Activated CD4-positive, alpha-beta T cell treated with anti-CD3 and anti-CD28 coated beads, Interleukin-2, Interleukin-4, amounts not matched to agents 100 ng/mL and 50 ng/mL, durations not matched to agents 16 hours and 8 hours (primary cell): Measurements from ENCODE around the gene ATP2B2.
"Not testable (repeated sequence)": the region's sequence is repeated elsewhere in the genome, so short reads cannot be mapped to it uniquely, and the experiment has no call there.

Experiments
- DNase-seq: peaks from one replicate; pipeline ENCODE4 v3.0.0-alpha.2; 2020; ENCODE audit warnings: low spot score

ATP2B2 gene

DNA sequence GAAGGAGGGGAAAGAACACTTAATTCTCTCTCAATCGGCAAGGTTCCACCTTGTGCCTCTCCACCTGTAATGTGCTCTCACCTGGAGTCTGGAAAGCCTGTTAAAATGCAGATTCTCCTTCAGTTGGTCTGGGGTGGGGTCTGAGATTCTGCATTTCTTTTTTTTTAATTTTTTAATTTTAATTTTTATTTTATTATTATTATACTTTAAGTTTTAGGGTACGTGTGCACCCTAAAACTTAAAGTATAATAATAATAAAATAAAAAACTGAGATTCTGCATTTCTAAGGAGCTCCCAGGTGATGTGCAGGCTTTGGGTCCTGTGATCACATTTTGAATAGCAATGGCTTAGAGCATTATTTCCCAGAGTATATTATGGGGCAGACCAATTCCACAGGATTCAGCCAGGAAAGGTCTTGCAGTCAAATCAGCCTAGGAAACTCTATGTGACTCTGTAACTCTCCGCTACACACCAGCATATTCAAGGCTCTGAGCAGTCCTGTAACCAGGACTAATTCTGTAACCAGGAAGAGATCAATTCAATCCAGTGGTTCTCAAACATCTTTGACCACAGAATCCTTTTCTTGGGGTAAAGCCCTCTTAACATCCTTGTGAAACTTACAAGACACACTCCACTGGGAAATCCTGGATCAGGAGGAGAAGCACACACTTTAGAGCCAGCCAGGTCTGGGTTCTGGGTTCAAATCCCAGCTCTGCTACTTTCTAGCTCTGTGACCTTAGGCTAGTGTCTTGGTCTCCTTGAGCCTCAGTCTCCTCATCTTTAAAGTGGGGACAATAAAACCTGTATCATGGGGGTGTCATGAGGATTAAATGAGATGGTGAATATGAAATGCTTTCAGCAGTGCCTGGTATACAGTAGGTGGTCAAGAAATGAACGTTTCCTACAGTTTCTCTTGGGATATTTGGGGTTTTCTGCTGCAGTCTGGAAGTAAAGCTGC is 122.2 kb downstream of the ATP2B2 start:
- DNase-seq: no peak

DNA sequence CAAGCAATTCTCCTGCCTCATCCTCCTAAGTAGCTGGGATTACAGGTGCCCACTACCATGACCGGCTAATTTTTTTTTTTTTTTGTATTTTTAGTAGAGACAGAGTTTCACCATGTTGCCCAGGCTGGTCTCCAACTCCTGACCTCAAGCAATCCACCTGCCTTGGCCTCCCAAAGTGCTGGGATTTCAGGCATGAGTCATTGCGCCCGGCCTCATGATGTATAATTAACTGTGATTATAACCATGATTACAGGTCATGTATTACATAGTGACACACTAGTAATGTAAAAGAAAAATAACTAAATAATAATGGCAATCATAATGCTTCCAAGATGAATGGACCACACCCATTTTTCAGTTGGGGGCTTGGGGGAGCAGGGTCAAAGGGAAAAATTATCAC is 122.9 kb downstream of the ATP2B2 start:
- DNase-seq: not testable (repeated sequence)

DNA sequence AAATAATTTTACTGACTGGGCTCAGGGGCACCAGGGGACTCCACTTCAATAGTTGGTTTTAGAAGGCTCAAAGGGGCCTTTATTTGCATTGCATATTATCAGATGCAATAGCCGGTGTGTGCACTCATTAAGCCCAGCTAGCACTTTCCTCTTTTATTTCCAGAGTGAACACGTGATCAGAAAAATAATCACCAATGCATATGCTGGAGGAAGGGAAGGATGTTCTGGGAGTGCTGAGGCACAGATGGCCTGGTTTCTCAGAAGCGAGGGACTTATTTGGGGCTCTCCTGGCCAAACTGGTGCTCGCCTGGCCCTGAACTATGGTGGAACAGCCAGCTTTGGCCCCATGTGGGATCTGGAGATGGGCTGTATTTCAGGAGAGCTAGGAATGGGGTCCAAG is 124.0 kb downstream of the ATP2B2 start:
- DNase-seq: no peak

DNA sequence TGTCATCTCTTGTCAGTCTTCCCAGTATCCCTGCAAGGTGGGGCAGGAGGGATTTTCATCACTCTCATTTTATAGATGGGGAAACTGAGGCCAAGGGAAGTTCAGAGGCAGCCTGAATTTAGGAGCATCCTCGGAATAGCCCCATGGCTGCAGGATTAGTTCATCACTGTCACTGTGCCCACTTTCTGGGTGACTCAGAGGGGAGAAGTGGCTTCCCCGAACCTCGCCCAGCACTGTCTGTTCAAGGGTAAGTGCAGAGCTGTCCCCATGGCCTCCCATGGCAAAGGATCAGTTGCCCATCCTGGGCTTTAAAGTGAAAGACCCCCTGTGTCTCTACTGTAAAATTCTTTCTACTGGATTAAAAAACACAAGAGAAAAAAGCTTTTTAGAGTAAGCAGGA is 124.5 kb downstream of the ATP2B2 start:
- no peak for DNase-seq

DNA sequence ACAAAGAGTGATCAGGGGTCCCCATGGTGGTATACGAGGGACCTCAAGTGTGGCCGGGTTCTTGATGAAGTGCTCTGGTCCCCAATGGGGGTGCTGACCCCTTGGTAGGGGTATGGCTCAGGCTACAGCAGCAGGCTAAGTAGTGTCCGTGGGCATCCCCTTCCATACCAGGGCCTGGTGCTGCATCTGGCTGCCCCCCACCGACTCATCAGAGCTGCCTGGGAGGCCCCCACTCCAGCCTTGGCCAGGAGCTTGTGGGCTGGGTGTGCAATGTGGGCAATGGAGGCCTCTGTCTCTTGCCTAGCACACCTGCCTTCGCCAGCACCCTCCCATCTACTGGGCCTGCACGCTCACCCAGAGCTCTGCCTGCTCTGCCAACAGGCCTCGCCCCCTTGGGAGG is 125.4 kb downstream of the ATP2B2 start:
- DNase-seq: no peak

DNA sequence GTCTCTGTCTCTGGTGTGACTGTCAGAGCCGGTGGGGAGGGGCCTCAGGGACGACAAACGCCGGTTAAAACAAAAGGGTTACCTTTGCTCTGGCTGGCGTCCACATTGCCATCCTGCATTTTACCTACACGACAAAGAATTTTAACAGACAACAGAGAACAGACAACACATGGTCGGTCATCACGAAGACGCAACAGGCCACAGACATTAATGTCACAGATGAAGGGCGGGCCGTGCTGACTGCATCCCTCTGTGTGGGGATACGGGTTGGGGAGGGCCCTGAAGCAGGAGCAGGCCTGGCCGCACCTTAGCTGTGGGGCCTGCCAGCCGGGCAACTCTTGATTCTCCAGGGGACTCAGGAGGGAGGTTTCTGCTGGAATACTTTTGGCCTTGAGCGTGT is 126.2 kb downstream of the ATP2B2 start:
- no peak for DNase-seq

DNA sequence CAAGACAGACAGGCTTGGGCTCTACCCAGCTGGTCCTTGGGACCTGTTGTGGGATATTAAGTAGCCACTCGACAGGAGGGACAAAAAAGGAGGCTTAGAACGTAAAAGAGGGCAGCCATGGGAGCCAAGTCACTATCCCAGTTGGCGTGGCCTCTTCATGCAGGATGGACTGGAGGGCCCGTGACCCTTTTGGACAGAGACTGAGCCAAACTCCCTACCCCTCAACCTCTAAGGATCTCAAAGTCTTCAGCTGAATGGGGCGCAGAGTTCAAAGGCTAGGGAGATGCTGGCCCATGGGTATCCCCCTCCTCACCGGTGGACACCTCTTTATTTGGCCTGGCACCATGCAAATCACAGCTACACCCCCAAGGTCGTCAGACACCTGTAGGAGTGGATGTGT is 126.6 kb downstream of the ATP2B2 start:
- no peak for DNase-seq

DNA sequence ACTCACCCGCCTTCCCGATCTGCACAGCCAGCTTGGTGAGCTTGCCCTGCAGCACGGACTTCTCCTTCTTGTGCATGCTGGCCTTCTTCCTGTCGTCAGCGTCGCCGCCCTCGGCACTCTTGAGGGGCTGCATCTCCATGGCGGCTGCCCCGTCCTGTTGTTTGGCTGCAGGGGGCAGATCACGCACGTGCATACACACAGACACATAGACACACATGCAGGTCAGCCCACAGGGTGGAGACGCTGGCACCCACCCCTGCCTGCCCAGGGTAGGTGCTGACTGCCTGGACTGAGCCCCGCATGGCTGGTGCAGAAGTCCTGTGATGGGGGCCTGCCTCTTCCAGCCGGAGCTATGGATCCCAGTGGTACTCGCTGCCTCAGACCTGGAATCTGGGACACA is 127.1 kb downstream of the ATP2B2 start:
- DNase-seq: no peak

DNA sequence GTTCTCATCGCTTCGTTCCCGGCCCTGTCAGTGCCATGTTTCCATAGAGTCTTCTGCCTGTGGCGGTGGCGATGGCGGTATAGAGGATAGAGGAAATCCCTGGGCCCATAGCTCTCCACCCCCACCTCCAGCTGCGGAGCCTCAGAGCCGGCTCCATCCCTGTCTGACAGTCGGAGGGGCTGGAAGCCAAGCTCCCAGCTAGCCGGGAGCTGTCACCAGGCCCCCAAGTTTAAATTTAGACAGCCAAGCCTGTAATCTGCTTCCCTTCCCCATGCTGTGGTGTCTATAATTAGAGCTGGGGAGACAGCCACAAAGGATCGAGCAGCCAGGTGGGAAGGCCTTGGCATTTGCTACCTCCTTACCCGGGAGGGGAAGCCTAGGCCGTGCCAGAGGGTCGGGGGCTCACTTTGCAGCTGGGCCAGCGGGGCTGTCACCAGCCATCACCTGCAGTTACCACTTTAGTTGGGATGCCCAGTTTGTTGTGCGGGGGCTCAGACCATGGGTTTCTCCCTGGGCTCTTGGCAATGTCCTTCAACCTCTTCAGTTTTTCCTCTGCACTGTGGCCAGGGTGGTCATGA is 128.1 kb downstream of the ATP2B2 start:
- no peak for DNase-seq

DNA sequence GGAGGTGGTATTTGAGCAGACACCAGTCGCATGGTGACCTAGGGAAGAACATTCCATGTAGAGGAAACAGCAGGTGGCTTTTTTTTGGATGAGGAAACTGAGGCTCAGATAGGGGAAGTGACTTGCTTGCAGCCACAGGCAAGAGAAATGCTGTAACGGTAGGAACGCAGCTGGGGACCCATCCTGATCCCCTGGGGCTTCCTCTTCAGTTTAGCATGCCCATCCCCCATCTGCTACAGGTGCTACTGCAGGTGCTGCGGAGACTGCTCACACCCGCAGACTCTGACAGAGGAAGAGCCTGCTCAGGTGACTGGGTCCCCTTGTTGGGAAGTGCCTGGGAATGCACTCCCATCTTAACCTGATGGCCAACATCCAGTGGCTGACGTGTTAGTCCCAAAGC is 129.0 kb downstream of the ATP2B2 start:
- no peak for DNase-seq

DNA sequence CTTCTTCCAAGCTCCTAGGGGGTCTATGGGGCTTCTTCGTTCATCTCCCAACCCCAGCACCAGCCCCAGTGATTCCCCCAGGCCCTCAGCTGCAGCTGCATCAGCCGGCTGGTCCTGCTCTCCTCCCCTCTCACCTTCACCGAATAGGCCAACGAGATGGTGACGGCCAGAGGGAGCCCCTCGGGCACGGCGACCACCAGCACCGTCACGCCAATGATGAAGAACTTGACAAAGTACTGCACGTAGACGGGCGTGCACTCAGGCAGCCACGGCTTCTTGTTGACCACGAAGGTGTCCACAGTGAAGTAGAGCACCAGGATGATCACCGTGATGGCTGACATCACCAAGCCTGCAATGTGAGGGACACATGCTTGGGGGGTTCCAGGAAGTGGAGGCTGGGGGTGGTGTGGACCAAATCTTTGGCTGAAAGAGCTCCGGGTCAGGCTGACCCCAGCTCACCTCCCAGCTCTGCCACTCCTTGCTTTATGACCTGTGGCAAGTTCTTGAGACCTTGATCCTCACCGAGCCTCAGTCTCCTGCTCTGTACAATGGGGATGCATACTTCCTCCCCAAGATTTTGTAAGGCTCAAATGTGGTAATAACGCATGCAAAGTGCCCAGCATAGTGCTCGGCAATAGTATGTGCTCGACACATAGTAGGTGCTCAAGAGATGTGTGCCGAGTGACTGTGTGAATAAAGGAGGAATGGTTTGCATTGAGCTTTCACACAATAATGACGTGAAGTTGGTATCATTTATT is 129.9 kb downstream of the ATP2B2 start:
- no peak for DNase-seq

DNA sequence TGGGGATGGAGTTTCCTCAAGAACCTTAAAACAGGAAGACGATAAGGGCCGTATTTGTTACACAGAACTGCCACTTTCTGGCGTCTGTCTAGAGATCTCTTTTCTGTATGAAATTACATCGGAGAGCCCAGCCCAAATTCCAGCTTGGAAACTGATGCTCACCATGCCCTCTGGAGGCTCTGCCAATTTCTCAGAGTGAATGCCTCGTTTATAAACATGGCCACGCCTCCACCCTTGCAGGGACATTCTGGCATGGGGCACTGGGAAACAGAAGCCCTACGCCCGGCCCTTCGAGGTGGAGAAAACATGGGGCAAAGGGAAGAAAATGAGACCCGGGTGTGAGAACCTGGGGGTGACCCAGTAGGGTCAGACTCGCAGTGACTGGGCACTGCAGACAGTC is 131.1 kb downstream of the ATP2B2 start:
- no peak for DNase-seq

DNA sequence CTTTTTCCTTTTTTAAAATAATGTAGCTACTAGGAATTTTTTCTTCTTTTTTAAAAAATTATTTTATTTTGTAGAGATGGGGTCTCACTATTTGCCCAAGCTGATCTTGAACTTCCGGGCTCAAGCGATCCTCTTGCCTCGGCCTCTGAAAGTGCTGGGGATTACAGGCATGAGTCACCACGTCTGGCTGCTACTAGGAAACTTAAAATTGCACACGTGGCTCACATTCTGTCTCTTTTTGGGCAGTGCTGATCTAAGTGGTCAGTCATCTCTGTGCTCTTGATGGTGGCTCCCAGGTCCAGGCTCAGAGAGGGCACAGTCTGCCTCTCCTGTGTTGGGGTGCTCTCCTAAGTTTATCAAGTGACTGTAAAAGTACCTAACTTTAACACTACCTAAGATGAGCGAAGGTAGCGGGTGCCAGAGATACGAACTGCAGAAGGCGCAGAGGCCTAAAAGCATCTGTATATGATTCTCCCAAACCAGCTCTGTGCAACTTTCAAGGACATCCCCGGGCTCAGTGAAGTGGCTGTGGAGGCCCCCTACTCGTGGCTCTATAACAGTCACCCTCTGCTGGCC is 131.6 kb downstream of the ATP2B2 start:
- DNase-seq: no peak

DNA sequence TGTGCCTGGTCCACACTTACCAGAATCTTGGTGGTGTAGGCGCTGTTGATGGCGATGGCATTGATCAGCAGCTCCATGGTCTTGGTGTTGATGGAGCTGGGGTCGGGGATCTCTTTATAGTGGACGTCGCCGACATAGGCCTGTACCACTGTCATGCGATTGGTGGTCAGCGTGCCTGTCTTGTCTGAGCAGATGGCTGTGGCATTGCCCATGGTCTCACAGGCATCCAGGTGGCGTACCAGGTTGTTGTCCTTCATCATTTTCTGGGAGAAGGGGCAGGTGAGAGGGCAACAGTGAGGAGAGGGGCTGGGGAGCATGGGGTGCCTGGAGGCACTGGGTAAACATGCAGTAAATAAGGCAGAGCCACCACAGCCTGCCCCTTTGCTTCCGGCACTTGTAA is 133.6 kb downstream of the ATP2B2 start:
- DNase-seq: no peak

DNA sequence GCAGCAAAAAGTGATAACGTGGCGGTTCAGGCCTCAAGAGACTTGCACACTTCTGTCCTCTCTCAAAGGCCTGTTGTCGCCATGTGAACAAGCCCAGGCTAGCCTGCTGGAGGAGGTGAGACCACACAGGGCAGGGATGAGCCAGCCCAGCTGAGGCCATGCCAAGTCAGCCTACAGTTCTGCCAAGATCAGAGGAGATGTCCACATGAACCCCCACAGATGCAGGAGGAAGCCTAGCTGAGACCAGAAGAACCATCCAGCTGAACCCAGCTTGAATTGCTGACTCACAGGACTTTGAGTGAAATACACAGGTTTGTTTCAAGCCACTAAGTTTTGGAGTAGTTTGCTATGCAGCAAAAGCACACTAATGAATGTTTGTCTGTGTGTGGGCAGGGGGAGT is 134.2 kb downstream of the ATP2B2 start:
- no peak for DNase-seq

DNA sequence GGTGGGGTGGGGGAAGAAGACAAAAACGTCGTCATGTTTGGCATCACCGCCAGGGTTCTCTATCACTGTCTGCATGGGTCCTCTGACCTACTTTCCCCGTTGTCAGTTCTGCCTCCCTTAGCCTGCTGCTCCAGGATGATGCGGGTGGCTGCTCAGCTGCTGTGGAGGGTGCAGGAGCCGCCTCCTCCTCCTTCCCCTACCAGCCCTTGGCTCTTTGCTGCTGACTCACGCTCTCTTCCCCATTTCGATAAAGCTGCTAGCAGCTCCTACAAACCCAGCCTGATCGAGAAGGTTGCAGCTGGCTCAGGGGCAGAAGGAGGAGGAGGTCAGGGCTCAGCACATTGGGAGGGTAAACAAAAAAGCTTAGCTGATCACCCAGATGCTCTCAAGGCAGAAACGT is 135.0 kb downstream of the ATP2B2 start:
- no peak for DNase-seq

DNA sequence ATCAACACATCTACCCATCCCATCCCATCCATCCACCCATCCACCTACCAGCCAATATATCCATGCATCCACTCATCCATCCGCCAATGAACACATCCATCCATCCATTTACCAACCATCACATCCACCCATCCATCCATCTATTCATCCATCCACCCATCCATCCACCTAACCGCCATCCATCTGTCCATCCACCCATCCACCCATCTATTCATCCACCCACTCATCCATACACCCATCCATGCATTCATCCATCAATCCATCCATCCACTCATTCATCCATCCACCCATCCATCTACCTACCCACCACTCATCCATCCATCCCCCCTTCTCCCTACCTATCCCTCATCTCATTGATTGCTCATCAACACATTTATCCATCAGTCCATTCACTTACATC is 136.9 kb downstream of the ATP2B2 start:
- DNase-seq: no peak

DNA sequence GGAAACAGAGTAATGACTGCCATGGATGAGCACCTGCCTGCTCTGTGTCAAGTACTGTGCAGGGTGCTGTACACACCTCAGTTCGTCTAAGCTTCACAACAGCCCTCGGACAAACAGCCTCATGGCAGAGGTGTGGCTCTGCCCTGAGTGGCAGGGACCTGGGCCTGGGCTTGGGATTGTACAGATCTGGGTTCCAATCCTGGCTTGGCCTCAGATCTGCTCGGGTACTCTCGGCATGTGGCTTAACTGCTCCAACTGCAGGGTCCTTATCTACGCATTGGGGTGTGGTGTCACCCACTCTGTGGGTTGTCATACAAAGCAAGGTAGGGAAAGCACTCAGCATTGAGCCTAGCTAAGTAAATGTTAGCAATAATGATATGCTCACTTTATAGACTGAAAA is 137.9 kb downstream of the ATP2B2 start:
- no peak for DNase-seq

DNA sequence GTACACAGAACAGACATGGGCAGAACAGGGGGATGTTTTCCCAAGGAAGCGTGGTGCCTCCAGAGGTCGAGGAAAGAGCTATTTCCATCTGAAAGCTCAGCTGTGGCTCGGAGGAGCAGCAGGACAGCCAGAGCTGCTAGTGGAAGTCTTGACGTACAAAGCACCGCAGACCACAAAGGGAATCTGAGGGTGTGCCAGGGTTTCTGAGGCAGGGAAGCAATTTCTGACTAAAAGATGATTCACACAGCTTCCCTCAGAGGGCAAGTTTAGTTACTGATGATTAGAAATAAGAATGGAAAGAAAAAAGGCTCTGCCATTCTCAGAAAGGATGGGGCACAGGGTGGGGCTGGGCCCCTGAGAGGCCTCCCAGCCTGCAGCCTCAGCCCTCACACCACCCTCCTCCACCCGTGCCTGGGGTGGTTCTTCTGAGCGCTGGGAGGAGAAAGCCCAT is 138.7 kb downstream of the ATP2B2 start:
- peak; percentile 75 for DNase-seq

DNA sequence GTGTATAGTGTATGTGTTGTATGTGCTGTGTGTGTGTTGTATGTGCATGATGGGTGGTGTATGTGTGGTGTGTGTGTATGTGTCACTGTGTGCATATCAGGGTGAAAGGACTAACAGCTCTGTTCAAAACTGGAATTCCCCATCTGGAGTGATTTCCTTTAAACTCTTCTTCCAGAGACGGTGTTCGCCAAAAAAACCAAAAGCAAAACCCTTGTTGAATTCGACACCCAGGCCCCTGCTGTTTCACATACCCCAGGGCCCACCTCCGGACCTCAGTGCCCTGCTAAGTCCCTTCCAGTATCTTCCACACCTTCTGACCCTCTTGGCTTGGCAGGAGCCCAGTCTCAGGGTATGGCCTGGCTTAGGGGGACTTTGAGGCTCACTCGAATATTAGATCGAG is 139.6 kb downstream of the ATP2B2 start:
- DNase-seq: no peak

DNA sequence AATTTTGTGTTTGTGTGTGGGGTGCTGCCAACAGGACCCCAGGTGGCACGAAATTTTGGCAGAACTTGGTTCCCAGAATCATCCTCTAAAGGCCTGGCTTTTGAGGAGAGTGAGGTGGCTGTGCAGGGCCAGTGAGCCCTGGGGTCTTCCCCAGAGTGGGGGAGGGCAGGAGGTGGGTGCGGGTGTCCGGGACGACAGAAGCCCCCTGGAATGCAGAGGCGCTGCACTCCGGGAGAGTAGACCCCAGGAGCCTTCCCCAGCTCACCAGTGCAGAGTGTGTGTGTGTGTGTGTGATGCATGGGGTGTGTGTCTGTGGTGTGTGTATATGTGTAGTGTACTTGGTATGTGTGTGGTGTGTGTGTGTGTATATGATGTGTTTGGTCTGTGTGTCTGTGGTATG is 140.1 kb downstream of the ATP2B2 start:
- DNase-seq: no peak

DNA sequence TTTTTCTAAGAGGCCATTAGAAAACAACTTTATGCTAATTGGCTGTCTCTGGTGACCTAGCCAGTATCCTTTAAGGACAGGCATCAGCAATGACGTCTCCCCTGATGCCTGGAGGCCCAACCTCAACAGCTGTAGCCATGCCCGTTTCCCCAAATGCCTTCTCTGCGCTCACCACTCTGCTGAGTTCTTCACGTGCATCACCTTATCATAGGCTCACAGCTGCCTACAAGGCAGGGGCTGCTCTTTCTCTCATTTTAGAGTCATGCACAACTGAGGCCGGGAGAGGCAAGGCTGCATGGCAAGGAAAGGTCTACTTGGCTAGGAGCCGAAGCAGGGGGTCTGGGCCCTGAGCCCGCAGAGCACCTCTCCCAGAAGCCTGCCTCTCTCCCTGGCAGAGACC is 140.6 kb downstream of the ATP2B2 start:
- DNase-seq: no peak

DNA sequence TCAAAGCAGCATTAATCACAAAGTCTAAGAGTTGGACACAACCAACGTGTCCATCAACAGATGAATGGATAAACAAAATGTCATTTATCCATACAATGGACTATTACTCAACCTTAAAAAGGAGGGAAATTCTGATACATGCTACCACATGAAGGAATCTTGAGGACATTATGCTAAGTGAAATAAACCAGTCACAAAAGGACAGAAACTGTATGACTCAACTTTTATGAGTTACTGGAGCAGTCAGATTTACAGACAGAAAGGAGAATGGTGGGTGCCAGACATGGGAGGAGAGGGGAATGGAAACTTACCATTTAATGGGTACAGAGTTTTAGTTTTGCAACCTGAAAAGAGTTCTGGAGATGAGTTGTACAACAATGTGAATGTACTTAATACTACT is 141.5 kb downstream of the ATP2B2 start:
- peak; percentile 54 for DNase-seq
